ENCODE data around the gene DGKK.

DNA sequence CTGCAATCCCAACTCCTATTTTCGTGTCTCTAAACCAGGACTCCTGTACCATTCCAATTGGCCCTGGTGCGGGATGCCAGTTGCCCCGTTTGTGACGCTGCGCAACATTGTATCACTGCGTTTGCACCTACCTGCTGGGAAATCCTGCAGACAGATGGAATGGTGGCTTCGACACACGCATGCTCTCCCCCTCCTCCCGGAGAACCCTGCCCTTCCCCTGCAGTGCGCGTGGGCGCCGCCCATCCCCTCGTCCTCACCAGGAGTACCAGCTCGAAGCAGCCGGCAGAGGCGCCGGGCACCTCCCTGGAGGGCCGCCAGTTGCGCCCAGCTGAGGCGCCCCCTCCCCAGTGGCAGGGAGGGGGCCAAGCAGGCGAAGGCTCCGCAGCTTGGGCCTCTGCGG, 1.4 kb downstream of the DGKK start:
- no peak for TF ChIP-seq CTCF (IDR thresholded peaks at IDR 0.05; ENCODE audit: borderline replicate concordance, extremely low read depth, low read length, poor library complexity, severe bottlenecking)
- TF ChIP-seq EZH2 (IDR thresholded peaks at IDR 0.05; ENCODE audit: borderline replicate concordance, low read depth, low read length, severe bottlenecking) = no peak

Data from DND-41 (cell line).